ENCODE data around the gene TPSAB1.
"Not testable (repeated sequence)": the region's sequence is repeated elsewhere in the genome, so short reads cannot be mapped to it uniquely, and the experiment has no call there.

TPSAB1 gene

DNA sequence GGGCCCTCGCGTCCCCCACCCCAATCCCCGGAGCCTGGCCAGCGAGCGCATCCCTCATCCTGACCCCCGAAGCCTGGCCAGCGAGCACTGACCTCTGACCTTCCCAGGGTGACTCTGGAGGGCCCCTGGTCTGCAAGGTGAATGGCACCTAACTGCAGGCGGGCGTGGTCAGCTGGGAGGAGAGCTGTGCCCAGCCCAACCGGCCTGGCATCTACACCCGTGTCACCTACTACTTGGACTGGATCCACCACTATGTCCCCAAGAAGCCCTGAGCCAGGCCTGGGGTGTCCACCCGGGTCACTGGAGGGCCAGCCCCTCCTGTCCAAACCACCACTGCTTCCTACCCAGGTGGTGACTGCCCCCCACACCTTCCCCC is 17.7 kb downstream of the TPSAB1 start:
- H3K27me3 Mint-ChIP-seq = peaks cover 52% of the 10 kb centered on the region
- no peaks in the 10 kb centered on the region for H3K36me3 Mint-ChIP-seq (ENCODE audit: low read depth)
- H3K4me3 Mint-ChIP-seq = no peak overlapping the region
- H3K27ac Mint-ChIP-seq = no peak overlapping the region
- H3K9me3 Mint-ChIP-seq = no peaks in the 10 kb centered on the region
- intact Hi-C loops (cut with micrococcal nuclease) = no loop called here
- H3K4me1 Mint-ChIP-seq (ENCODE audit: low read depth) = peaks cover 5% of the 10 kb centered on the region

DNA sequence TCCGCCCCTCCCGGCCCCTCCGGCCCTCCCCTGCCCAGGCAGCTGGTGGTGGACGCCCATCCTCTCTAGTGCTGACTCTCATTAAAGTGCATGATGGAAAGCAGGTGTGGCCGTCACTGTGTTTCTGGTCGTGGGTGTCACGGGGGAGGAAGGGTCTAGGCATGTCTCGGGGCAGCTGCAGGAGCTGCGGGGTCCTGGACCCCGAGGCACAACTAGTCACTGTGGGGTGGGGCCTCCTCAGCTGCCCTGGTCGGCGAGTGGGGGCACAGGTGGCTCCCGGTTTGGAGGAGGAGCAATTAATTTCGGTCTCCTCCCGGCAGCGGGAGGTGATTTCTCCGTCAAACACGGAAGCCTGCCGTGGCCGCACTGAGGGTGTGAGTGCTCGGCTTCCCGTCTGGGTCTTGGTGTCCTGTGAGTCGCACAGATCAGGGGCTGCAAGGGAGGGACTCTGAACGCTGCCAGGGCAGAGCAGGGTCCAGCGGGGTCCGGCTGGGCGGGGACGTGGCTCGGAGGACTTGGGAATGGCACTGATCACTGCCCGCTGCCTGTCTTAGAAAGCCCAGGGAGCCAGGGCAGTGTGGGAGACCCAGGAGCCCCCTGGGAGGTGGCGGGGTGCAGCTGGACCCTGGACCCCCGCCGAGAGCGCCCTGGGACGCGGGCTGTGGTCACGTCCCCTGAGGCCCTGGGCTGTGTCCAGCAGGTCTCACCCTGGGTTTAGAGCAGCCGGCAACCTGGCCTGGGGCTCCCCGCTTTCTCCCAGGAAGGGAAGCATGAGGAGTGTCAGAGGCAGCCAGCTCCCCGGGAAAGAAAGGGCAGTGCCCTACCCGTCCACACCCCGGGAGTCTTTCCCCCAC is 18.6 kb downstream of the TPSAB1 start:
- Mint-ChIP-seq H3K27ac (no peak overlapping the region), H3K27me3 (peaks cover 52% of the 10 kb centered on the region), H3K4me3 (no peak overlapping the region), H3K4me1 (ENCODE audit: low read depth) (peaks cover 5% of the 10 kb centered on the region), H3K36me3 (ENCODE audit: low read depth) (no peaks in the 10 kb centered on the region), H3K9me3 (peaks cover 3% of the 10 kb centered on the region)
- intact Hi-C loops (cut with micrococcal nuclease) = no loop called here

DNA sequence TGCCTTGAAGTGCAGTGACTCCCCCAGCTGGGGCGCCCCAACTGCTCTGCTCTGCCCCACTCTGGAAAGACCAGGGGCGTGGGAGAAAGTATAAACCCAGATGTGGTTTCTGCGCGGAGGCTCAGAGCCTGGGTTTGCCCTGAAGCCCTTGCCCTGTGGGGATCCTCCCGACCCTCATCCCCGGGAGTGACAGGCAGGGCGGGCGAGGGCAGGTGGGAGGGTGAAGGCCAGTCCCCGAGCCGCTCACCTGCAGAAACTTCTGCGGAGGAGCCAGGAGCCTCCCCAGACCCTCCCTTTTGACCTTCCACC is 19.2 kb downstream of the TPSAB1 start:
- peaks cover 5% of the 10 kb centered on the region for H3K4me1 Mint-ChIP-seq (ENCODE audit: low read depth)
- peaks cover 52% of the 10 kb centered on the region for H3K27me3 Mint-ChIP-seq
- no peak overlapping the region for H3K27ac Mint-ChIP-seq
- intact Hi-C loops (cut with micrococcal nuclease) = no loop called here
- H3K4me3 Mint-ChIP-seq = no peak overlapping the region
- H3K9me3 Mint-ChIP-seq = peaks cover 9% of the 10 kb centered on the region
- no peaks in the 10 kb centered on the region for H3K36me3 Mint-ChIP-seq (ENCODE audit: low read depth)

DNA sequence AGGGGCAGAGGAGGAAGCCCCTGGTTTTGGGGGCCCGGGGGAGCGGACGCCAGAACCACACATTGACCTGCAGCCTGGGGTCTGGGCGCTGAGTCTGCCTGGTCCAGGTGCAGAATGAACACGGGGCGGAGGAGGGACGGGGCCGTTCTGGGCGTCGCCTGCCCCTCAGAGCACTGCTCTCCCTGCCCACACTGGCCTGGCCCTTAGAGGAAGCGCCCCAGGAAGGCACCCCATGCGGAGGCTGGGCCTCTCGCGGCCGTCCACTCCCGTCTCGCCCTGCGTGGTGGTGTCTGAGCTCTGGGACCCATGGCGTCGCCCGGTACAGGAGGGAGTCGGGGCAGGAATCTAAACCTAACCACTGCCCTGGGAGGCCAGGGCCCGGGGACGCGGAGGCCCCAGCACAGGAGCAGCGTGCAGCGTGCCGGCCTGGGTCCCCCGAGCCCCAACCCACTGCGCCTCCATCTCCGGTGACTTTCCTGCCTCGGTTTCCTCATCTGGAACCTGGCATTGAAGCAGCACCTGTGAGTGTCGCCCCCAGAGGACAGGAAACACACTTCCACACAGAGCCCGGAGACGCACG is 19.7 kb downstream of the TPSAB1 start:
- intact Hi-C loops (cut with micrococcal nuclease) = no loop called here
- Mint-ChIP-seq H3K36me3 (ENCODE audit: low read depth) (no peaks in the 10 kb centered on the region), H3K9me3 (peaks cover 10% of the 10 kb centered on the region), H3K4me3 (no peak overlapping the region), H3K27me3 (peaks cover 51% of the 10 kb centered on the region), H3K27ac (no peak overlapping the region), H3K4me1 (ENCODE audit: low read depth) (peaks cover 5% of the 10 kb centered on the region)

DNA sequence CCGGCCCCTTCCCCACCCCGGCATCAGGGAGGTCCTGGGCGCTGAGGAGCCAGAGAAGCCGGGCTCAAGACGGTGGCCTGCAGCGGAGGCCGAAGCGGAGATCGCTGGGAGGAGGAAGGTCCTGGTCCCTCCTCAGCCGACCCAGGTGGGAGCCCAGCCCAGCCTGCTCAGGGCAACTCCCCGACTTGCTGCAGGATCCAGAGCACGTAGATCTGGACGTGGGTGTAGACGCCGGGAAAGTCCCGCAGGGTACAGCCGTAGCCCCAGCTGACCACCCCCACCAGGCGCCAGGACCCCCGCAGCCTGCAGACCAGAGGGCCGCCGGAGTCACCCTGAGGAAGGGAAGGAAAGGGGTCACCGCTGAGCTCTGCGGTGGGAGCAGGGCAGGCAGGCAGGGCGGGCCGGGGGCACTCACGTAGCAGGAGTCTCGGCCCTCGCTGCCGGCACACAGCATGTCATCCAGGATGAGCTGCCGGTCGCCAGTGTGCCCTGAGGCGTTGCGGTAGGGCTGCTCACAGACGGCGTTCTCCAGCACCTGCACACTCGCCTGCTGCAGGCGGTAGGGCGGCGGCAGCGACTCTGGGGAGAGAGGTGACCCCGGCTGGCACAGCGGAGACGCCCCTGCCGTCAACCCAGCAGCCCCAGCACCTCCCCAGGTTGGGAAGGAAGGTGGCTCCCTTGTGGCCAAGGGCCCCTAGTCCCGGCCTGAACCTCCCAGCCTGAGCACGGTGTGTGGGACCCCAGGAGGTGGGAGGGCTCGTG is 20.8 kb downstream of the TPSAB1 start:
- intact Hi-C loops (cut with micrococcal nuclease) = no loop called here
- Mint-ChIP-seq H3K4me3 (no peak overlapping the region), H3K27me3 (peaks cover 49% of the 10 kb centered on the region), H3K36me3 (ENCODE audit: low read depth) (no peaks in the 10 kb centered on the region), H3K9me3 (peaks cover 10% of the 10 kb centered on the region), H3K4me1 (ENCODE audit: low read depth) (peaks cover 5% of the 10 kb centered on the region), H3K27ac (no peak overlapping the region)

DNA sequence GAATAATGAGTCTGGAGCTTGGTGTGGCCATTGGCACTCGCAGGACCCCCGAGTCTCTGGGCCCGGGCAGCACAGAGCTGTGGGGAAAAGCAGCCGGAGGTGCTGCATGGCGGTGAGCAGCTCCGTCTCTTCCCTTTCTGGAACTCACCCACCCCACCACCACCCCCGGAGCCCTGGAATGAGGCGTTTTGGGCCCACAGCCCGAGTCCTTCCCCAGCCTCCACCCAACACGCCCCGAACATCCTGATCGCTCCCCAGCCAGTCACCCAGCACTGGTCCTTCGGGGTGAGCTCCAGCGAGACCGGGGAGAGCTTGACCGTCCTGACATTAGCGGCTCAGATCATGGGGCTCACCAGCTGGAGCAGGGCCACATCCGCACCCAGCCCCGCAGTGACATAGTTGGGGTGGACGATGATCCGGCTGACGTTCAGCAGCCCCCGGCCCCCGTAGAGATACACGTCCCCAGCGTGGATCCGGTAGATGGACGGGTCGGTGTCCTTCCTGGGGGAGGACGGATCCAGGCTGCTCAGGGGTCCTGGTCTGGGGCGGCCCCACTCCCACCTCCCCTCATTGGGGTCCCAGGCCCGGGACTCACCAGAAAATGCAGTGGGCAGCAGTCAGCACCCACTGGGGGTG is 21.8 kb downstream of the TPSAB1 start:
- Mint-ChIP-seq H3K36me3 (ENCODE audit: low read depth) (no peaks in the 10 kb centered on the region), H3K4me3 (no peak overlapping the region), H3K27me3 (peaks cover 50% of the 10 kb centered on the region), H3K27ac (no peak overlapping the region), H3K4me1 (ENCODE audit: low read depth) (peaks cover 5% of the 10 kb centered on the region), H3K9me3 (peaks cover 10% of the 10 kb centered on the region)
- intact Hi-C loops (cut with micrococcal nuclease) = no loop called here

DNA sequence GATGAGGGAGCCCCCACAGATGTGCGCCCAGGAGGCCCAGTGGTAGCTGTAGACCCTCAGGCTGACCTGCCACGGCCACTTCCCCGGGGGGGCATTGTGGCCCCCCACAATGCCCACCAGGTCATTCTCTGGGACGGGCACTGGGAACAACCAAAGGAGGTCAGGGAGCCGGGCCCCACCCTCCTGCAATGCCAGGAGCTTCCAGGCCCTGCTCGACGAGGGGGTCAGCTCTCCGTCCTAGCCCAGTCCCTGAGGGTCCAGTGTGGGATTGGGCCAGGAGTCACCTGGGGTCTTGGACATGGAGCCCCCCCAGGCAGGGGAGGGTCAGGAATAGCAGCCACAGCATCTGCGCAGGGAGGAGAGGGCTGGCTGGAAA is 22.3 kb downstream of the TPSAB1 start:
- peaks cover 5% of the 10 kb centered on the region for H3K4me1 Mint-ChIP-seq (ENCODE audit: low read depth)
- intact Hi-C loops (cut with micrococcal nuclease) = no loop called here
- H3K9me3 Mint-ChIP-seq = peaks cover 10% of the 10 kb centered on the region
- H3K27me3 Mint-ChIP-seq = peaks cover 50% of the 10 kb centered on the region
- no peak overlapping the region for H3K27ac Mint-ChIP-seq
- no peaks in the 10 kb centered on the region for H3K36me3 Mint-ChIP-seq (ENCODE audit: low read depth)
- H3K4me3 Mint-ChIP-seq = no peak overlapping the region

DNA sequence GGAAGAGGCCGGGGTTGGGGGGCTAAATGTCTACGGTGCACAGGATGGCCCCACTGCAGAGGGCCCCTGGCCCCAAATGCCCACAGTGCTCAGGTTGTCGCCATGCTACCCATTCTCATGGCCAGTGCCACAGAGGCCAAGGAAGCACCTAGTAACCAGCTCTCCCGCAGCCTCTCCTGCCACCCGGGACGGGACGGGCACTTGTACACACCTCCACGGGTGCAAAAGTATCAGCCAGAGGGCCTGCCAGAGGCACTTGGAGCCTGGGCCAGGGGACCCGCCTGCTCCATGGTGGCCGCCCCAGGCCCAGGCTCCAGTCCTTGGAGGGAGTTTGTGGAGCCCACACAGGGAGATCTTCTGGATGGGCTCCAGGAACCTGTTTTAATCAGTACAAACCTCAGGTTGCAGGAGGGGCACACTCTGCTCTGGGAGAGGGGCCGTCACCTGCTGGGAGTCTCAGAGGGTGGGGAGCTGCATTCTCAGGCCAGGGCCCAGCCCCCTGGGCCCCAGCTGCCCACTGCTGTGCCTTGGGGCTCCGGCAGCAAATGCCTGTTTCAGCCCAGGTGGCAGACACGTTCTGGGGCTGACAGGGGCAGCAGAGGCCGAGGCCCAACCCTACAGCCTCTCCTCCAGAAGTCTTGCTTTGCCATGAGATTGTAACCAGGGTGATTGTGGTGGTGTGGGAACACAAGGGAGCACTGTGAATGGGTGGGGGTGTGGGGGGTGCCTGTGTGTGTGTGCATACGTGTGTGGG is 23.3 kb downstream of the TPSAB1 start:
- Mint-ChIP-seq H3K27ac (no peak overlapping the region), H3K4me3 (no peak overlapping the region), H3K9me3 (peaks cover 10% of the 10 kb centered on the region), H3K4me1 (ENCODE audit: low read depth) (peaks cover 4% of the 10 kb centered on the region), H3K36me3 (ENCODE audit: low read depth) (no peaks in the 10 kb centered on the region), H3K27me3 (peaks cover 47% of the 10 kb centered on the region)
- intact Hi-C loops (cut with micrococcal nuclease) = no loop called here

DNA sequence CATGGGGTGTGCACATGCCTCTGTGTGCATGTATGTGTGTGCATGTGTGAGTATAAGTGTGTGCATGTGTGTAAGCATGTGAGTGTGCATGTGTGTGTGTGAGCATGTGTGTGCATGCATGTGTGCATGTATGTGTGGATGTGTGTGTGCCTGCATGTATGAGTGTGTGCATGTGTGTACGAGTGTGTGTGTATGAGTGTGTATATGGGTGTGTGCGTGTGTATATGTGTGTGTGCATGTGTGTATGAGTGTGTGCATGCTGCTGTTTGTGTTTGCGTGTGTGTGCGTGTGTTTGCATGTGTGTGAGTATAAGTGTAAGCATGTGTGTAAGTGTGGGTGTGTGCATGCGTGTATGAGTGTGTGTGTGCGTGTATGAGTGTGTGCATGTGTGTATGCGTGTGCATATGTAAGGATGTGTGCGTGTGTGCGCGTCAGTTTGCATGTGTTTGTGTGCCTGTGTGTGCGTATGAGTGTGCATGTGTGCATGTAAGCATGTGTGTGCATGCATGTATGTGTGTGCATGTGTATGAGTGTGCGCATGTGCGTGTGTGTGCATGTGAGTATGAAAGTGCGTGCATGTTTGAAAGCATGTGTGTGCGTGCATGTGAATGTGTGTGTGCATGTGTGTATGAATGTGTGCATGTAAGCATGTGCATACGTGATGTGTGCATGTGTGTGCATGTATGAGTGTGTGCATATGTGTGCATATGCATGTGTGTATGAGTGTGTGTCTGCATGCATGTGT is 24.0 kb downstream of the TPSAB1 start:
- intact Hi-C loops (cut with micrococcal nuclease) = no loop called here

DNA sequence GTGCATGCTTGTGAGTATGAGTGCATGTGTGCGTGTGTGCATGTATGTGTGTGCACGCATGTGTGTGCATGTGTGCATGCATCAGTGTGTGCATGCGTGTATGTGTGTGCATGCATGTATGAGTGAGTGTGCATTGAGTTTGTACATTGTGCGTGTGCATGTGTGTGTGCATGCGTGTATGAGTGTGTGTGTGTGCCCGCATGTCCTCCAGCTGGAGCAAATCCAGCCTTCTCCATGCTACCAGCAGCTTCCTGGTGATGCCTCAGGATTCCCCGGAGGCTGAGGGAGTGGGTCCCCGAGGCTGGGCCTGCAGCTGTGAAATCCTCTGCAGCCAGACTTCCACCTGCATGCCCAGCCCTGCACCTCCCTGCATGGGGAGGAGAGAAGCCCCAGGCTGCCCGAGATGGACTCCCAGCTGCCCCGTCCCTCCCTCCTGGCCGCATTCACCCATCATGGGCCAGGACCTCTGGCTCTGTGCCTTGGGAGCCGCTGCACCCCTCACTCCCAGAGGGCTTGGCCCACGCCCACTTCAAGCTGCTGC is 24.7 kb downstream of the TPSAB1 start:
- peaks cover 10% of the 10 kb centered on the region for H3K9me3 Mint-ChIP-seq
- H3K27me3 Mint-ChIP-seq = peaks cover 33% of the 10 kb centered on the region
- no peak overlapping the region for H3K27ac Mint-ChIP-seq
- no peaks in the 10 kb centered on the region for H3K4me1 Mint-ChIP-seq (ENCODE audit: low read depth)
- intact Hi-C loops (cut with micrococcal nuclease) = no loop called here
- no peak overlapping the region for H3K4me3 Mint-ChIP-seq
- no peaks in the 10 kb centered on the region for H3K36me3 Mint-ChIP-seq (ENCODE audit: low read depth)

More for the DNA sequence above, 24.0 kb downstream of the TPSAB1 start:
- Mint-ChIP-seq H3K27me3 (peaks cover 39% of the 10 kb centered on the region), H3K9me3 (peaks cover 10% of the 10 kb centered on the region), H3K4me3 (no peak overlapping the region), H3K27ac (no peak overlapping the region), H3K36me3 (ENCODE audit: low read depth) (no peaks in the 10 kb centered on the region), H3K4me1 (ENCODE audit: low read depth) (no peaks in the 10 kb centered on the region)

DNA sequence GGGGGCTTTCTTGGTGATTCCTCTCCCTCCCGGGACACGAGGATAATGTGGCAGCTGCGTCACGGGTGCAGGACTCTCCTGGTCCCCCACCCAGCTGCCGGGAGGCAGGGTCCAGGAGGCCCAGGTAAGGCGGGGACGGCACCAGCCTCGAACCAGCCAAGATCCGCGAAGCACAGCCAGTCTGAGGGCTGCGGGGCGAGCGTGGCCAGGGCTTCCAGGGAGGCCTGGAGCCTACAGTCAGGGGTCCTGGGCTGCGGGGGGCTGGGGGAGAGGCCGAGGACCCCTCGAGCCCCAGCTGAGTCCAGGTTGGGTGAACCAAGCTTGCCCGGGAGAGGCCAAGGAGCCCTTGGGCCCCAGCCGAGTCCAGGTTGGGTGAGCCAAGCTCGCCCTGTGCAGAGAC is 25.3 kb downstream of the TPSAB1 start:
- H3K4me1 Mint-ChIP-seq (ENCODE audit: low read depth) = no peaks in the 10 kb centered on the region
- H3K4me3 Mint-ChIP-seq = no peak overlapping the region
- H3K27me3 Mint-ChIP-seq = peaks cover 27% of the 10 kb centered on the region
- intact Hi-C loops (cut with micrococcal nuclease) = no loop called here
- no peaks in the 10 kb centered on the region for H3K36me3 Mint-ChIP-seq (ENCODE audit: low read depth)
- H3K9me3 Mint-ChIP-seq = peaks cover 10% of the 10 kb centered on the region
- H3K27ac Mint-ChIP-seq = no peak overlapping the region

DNA sequence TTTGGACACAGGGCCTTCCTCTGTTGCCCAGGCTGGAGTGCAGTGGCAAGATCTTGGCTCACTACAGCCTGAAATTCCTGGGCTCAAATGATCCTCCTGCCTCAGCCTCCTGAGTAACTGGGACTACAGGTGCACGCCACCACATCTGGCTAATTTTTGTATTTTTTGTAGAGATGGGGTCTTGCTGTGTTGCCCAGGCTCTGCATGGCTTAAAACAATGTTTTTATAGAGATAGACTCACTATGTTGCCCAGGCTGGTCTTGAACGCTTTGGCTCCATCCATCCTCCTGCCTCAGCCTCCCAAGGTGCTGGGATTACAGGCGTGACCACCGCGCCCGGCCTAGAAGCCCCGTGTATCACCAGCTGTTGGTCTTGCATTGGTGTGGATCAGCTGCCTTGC is 28.9 kb downstream of the TPSAB1 start:
- H3K9me3 Mint-ChIP-seq; H3K36me3 Mint-ChIP-seq (ENCODE audit: low read depth); H3K27ac Mint-ChIP-seq; H3K4me1 Mint-ChIP-seq (ENCODE audit: low read depth); H3K4me3 Mint-ChIP-seq; intact Hi-C loops (cut with micrococcal nuclease): not testable (repeated sequence)
- H3K27me3 Mint-ChIP-seq = peaks cover 17% of the 10 kb centered on the region

DNA sequence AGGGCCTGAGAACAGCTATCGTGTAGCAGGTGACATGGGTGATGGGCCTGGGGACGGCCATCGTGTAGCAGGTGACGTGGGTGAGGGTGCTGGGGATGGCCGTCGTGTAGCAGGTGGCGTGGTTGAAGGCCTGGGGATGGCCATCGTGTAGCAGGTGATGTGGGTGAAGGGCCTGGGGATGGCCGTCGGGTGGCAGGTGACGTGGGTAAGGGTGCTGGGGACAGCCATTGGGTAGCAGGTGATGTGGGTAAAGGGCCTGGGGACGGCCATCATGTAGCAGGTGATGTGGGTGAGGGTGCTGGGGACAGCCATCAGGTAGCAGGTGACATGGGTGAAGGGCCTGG is 30.8 kb downstream of the TPSAB1 start:
- H3K4me3 Mint-ChIP-seq = no peak overlapping the region

More for the DNA sequence above, 30.8 kb downstream of the TPSAB1 start:
- H3K27me3 Mint-ChIP-seq = peaks cover 25% of the 10 kb centered on the region
- H3K4me1 Mint-ChIP-seq (ENCODE audit: low read depth) = peaks cover 5% of the 10 kb centered on the region
- H3K27ac Mint-ChIP-seq = no peak overlapping the region
- H3K9me3 Mint-ChIP-seq = no peaks in the 10 kb centered on the region
- no peaks in the 10 kb centered on the region for H3K36me3 Mint-ChIP-seq (ENCODE audit: low read depth)
- intact Hi-C loops (cut with micrococcal nuclease) = no loop called here

Measured in dendritic cell treated with granulocyte-macrophage colony-stimulating factor and Interleukin-4, amounts not matched to agents 40 ng/mL and 50 ng/mL, for 4 days (primary cell).